Measurements from ENCODE around the gene JAKMIP3.

JAKMIP3 gene

DNA sequence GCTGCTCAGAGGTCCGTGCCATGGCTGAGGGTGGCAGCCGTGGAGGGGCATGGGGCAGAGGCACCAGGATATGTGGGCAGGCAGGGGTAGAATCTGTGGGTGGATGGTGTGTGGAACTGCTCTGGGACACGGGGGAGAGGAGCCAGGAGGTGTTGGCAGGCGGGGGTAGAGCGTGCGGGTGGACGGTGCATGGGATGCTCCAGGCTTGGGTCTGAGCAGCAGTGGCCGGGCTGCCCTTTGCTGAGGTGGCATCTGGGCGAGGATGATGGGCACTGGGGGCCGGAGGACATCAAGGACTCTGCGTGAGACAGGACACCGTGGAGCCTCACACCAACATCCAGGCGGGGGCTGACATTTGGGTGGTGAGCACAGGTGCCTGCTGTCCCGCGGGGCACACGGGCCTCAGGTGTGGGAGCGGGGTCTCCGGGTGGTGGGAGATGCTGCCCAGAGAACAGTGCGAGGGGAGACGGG is 46.2 kb downstream of the JAKMIP3 start:
- no peak overlapping the region for H3K4me3 ChIP-seq
- TF ChIP-seq, protein P1, sequence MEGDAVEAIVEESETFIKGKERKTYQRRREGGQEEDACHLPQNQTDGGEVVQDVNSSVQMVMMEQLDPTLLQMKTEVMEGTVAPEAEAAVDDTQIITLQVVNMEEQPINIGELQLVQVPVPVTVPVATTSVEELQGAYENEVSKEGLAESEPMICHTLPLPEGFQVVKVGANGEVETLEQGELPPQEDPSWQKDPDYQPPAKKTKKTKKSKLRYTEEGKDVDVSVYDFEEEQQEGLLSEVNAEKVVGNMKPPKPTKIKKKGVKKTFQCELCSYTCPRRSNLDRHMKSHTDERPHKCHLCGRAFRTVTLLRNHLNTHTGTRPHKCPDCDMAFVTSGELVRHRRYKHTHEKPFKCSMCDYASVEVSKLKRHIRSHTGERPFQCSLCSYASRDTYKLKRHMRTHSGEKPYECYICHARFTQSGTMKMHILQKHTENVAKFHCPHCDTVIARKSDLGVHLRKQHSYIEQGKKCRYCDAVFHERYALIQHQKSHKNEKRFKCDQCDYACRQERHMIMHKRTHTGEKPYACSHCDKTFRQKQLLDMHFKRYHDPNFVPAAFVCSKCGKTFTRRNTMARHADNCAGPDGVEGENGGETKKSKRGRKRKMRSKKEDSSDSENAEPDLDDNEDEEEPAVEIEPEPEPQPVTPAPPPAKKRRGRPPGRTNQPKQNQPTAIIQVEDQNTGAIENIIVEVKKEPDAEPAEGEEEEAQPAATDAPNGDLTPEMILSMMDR (IDR thresholded peaks at IDR 0.05), result no peak
- no peaks in the 10 kb centered on the region for H3K36me3 ChIP-seq
- no peaks in the 10 kb centered on the region for H3K27me3 ChIP-seq
- H3K27ac ChIP-seq, result no peak overlapping the region
- DNase-seq, result peak in 1 of 2 donors; percentile 61
- intact Hi-C loops (cut with DNase I; ENCODE audit: low total_unique reads), result no loop called here
- no peaks in the 10 kb centered on the region for H3K4me1 ChIP-seq
- H3K9me3 ChIP-seq, result no peaks in the 10 kb centered on the region

DNA sequence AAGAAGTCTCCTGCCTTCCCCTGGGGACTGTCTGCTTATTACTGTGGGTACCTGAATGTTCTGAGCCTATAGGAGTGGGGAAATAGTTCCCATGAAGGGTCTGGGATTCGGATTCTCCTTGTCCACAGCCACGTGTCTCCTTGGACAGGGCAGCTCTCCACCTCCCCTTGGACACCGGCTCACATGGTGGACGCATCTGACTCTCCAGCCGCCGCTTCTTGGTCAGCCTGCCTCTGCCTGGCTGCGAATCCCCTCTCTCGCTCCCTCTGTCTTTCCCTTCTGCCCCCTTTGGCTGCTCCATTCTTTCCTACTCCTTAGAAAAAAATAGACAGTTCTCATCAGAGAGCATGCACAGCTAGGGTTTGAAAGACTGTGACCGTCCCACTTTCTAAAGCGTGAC is 46.9 kb downstream of the JAKMIP3 start:
- DNase-seq, result no peak
- Histone ChIP-seq H3K4me1 (no peaks in the 10 kb centered on the region), H3K4me3 (no peak overlapping the region), H3K9me3 (no peaks in the 10 kb centered on the region), H3K36me3 (no peaks in the 10 kb centered on the region), H3K27ac (no peak overlapping the region), H3K27me3 (no peaks in the 10 kb centered on the region)
- TF ChIP-seq, protein P1 (IDR thresholded peaks at IDR 0.05), result no peak
- intact Hi-C loops (cut with DNase I; ENCODE audit: low total_unique reads), result no loop called here

DNA sequence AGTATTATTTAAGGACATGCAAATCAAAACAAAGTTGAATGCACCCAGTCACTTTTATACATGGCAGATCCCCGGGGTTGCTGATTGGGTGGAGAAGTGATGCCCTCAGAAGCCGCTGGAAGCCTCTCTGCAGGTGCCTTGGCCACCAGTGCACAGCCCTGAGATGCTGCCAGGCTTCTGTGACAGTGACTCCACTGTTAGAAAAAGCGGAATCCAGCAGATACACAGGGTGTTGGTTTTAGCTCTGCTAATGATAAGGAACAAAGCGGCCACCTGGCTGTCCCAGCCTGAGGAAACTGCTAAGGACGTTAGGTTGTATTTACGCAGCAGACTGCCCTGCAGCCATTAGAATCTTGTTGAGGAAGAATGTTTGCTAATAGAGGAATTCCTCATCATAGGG is 47.5 kb downstream of the JAKMIP3 start:
- DNase-seq, result no peak
- TF ChIP-seq, protein P1 (IDR thresholded peaks at IDR 0.05), result no peak
- intact Hi-C loops (cut with DNase I; ENCODE audit: low total_unique reads), result no loop called here
- no peaks in the 10 kb centered on the region for H3K9me3 ChIP-seq
- no peak overlapping the region for H3K4me3 ChIP-seq
- no peaks in the 10 kb centered on the region for H3K27me3 ChIP-seq
- H3K4me1 ChIP-seq, result no peaks in the 10 kb centered on the region
- H3K36me3 ChIP-seq, result no peaks in the 10 kb centered on the region
- H3K27ac ChIP-seq, result no peak overlapping the region

DNA sequence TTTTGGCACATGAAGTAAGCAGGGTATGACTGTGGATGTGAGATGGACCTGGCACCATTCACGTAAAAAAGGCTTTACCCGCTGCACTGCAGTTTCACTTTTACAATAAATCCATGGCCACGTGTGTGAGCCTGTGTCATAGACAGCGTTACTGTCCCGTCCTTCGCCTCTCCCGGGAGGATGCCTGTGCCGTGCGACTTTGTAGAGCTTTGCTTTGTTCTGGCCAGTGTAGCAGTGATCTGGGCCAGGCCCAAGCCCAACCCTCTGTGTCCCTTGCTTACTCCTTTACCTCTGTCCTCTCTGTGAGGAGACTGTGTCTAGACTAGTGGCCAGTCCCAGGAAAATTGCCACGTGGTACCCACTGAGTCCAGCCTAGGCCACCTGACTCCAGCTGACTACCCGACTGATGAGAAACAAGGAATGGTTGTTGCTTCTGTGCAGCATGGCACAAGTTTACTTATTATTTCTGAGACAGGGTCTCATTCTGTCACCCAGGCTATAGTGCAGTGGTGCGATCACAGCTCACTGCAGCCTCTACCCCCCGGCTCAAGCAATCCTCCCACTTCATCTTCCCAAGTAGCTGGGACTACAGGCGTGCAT is 48.1 kb downstream of the JAKMIP3 start:
- Histone ChIP-seq H3K4me1 (no peaks in the 10 kb centered on the region), H3K27me3 (no peaks in the 10 kb centered on the region), H3K4me3 (no peak overlapping the region), H3K9me3 (no peaks in the 10 kb centered on the region), H3K27ac (no peak overlapping the region), H3K36me3 (no peaks in the 10 kb centered on the region)
- TF ChIP-seq, protein P1 (IDR thresholded peaks at IDR 0.05), result no peak
- intact Hi-C loops (cut with DNase I; ENCODE audit: low total_unique reads), result no loop called here
- peak in 1 of 2 donors; percentile 28 for DNase-seq

DNA sequence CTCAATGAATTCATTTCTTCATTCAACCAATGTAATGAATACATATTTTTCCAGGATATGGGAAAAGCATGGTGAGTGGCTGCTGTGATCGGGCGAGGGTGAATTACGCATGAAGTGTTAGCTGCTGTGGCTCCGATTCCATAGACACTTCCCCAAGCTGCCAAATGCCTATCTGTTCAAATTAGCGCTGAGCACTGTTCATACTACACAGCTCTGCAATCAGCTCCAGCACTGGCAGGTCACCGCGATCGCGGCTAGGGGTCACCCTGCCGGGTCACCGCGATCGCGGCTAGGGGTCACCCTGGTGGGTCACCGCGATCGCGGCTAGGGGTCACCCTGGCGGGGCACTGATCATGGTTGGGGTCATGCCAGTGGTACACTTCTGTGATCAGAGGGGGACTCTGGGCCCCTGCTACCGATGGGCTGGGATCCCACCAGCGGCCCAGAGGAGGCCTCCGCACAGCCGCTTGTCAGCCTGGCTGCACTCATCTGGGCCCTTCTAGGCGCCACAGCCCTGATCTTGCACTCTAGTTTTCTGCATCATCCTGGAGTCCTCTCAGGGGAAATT is 49.3 kb downstream of the JAKMIP3 start:
- no peaks in the 10 kb centered on the region for H3K4me1 ChIP-seq
- peak in 1 of 2 donors; percentile 4 for DNase-seq
- H3K4me3 ChIP-seq, result no peak overlapping the region
- intact Hi-C loops (cut with DNase I; ENCODE audit: low total_unique reads), result no loop called here
- no peaks in the 10 kb centered on the region for H3K36me3 ChIP-seq
- TF ChIP-seq, protein P1 (IDR thresholded peaks at IDR 0.05), result no peak
- no peak overlapping the region for H3K27ac ChIP-seq
- H3K27me3 ChIP-seq, result no peaks in the 10 kb centered on the region
- H3K9me3 ChIP-seq, result no peaks in the 10 kb centered on the region
